HG03280 (cell line): ENCODE data around the gene HAPSTR1.

ENCODE experiments used
- ATAC-seq: cut with Tn5 transposase; IDR thresholded peaks from one replicate; pipeline ENCODE4 v1.9.1; 2021; ENCODE audit warnings: mild to moderate bottlenecking, moderate library complexity; ENCODE audit not compliant: unreplicated experiment

The HAPSTR1 gene

GRCh38 chr16:9095656-9096397 is 4.4 kb downstream of the HAPSTR1 start:
- ATAC-seq: no peak

GRCh38 chr16:9096416-9096952 is 5.0 kb downstream of the HAPSTR1 start:
- ATAC-seq: no peak

- ATAC-seq: no peak
These were observed 6.1 kb downstream of the HAPSTR1 start for GRCh38 chr16:9097266-9098219.

GRCh38 chr16:9098377-9099090 is 7.1 kb downstream of the HAPSTR1 start:
- no peak for ATAC-seq

DNA sequence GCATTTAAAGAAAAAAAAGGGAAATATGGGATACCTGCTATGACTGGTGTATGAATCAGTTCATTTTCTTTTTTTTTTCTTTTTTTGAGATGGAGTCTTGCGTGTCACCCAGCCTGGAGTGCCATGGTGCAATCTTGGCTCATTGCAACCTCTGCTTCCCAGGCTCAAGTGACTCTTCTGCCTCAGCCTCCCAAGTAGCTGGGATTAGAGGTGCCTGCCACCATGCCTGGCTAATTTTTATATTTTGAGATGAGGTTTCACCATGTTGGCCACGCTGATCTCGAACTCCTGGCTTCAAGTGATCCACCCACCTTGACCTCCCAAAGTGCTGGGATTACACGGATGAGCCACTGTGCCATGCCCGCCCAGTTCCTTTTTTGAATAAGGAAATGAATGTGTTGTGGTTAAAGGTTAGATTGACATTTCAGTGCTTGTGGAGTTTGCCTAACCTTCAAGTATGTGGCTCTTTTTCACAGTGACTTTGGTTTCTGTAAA is 7.7 kb downstream of the HAPSTR1 start:
- ATAC-seq: no peak

DNA sequence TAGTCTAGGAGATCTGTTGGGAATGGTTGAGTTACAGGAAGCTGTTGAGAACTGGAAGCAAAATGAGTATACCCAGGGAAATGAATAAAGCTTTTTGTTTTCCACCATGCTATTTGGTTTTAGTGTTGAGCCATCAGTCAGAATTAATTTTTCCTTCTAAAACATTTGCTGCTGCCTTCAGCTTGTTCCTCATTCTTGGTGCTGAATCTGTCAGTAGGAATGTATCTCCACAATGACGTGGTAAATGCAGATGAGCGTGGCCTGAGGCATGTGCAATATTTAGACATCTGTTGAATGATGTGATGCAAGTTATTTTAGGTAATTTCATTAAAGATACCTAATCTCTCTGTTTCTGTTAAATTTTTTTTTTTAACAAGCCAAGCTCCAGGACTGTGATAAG is 10.9 kb downstream of the HAPSTR1 start:
- no peak for ATAC-seq

GRCh38 chr16:9102943-9103342 is 11.5 kb downstream of the HAPSTR1 start:
- no peak for ATAC-seq

GRCh38 chr16:9103546-9103945 is 12.1 kb downstream of the HAPSTR1 start:
- no peak for ATAC-seq

DNA sequence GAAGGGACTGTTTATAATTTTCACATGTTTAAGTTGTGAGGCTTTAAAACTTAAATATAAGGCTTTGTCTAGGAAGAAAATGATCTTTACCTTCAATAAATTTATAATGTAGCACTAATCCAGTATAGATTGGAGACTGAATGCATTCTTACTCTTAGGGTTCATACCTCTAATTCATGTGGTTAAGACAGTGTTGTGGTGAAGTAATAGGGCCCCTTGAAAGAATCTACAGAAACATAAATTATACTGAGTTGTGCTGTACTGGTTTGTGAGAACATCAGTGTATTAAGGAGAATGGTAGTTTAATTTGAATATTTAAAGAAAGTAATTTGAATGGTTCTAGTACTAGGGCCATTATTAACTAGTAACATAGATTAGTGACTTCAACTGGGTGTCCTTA is 13.7 kb downstream of the HAPSTR1 start:
- no peak for ATAC-seq

DNA sequence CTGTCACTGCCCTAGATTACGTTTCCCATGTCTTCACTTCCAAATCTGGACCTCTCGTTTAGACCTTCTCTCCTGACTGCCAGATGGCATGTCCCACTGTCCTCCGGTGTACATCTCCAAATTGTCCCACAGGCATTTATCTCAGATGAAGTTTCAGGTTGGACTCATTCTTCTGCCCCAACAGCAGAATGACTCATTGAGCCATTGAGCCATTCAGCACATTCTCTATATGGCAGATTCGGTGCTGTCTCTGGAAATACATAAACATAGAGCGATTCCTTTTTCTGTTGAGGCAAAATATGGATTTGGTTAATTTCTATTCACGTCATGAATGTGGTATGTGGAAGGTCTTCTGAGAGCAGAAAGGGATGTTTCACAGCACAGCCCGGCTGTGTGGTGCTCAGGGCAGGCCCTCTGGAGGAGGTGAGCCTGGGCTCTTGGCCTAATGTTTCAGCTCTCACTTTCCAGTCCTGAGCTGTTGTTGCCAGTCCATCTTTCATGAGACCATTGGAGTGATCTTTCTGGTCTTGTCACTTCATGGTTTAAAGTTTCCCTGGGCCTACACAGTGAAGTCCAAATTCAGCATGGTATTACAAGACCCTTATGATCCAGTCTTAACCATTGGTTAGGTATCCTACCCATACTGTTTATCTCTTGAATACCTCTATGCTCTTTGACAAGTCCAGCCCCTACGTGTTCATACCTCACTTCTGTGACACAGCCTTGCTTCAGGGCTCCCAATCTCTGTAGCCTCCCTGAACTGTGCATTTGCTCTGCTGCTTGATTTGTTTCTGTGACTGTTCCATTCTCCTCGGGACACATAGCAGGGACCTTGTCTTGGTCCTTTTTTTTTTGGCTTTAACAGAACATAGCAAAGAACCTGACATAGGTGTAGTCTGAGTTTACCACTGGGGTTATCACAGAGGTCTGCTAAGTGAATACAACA is 15.9 kb downstream of the HAPSTR1 start:
- ATAC-seq: no peak

GRCh38 chr16:9109255-9109654 is 17.8 kb downstream of the HAPSTR1 start:
- no peak for ATAC-seq

- ATAC-seq: no peak
These were observed 20.9 kb downstream of the HAPSTR1 start for GRCh38 chr16:9112166-9112843.

GRCh38 chr16:9112844-9113186 is 21.4 kb downstream of the HAPSTR1 start:
- ATAC-seq: no peak

DNA sequence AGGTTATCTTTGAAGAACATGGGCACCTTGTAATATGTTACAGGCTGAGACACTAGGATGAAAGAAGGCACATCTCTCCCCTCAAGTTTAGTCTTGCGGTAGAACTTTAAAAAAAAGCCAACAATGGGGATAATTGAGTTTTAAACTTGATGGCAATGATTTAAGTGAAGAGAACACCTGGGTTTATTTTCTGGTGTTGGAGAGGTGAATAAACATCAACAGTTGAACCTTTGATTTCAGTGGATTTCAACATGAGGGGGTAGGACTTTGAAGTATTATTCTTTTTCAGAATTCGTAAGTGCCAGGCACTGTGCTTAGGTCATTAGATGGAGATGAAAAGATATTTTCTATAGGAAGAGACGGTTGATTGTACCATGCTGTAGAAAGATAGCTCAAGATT is 22.3 kb downstream of the HAPSTR1 start:
- no peak for ATAC-seq

GRCh38 chr16:9114112-9114511 is 22.7 kb downstream of the HAPSTR1 start:
- ATAC-seq: no peak

GRCh38 chr16:9114842-9115241 is 23.4 kb downstream of the HAPSTR1 start:
- ATAC-seq: no peak

GRCh38 chr16:9115277-9115676 is 23.8 kb downstream of the HAPSTR1 start:
- ATAC-seq: no peak

- ATAC-seq: no peak
These were observed 24.7 kb downstream of the HAPSTR1 start for GRCh38 chr16:9116141-9116540.

DNA sequence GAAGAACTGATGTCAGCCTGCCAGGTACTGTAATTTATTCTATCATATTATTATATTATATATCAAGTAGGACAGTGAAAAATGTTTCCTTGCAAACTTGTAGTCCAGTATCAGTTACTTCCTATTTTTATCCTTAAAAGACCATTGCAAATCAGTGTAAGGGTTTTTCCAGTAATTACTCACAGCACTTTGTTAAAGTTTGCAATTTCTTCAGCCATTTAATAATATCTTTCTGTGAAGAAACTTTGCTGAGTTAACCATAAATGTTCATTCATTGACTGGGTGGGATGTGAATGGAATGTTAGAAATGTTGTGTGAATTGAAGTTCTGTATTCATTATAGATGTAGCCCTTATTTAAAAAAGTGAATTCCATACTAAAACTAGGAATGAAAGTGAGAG is 26.7 kb downstream of the HAPSTR1 start:
- no peak for ATAC-seq
